NCI-H128 (cell line): Measurements from ENCODE around the gene SSH3.
A peak's percentile ranks its signal among the peaks of the same experiment; 100 is the strongest.

Experiments
- DNase-seq: peaks from one replicate; lab custom pipeline; 2025; ENCODE audit not compliant: unreplicated experiment; lab: John Stamatoyannopoulos, UW

Gene SSH3

GRCh38 chr11:67345247-67345919 is 42.1 kb downstream of the SSH3 start:
- no peak for DNase-seq

GRCh38 chr11:67345920-67346819 is 42.8 kb downstream of the SSH3 start:
- DNase-seq: no peak

GRCh38 chr11:67347964-67348749 is 44.8 kb downstream of the SSH3 start:
- DNase-seq: no peak

GRCh38 chr11:67349036-67349435 is 45.7 kb downstream of the SSH3 start:
- no peak for DNase-seq

- DNase-seq: no peak
Observed at GRCh38 chr11:67349457-67349856, 46.1 kb downstream of the SSH3 start.

- no peak for DNase-seq
Observed at GRCh38 chr11:67349928-67350465, 46.7 kb downstream of the SSH3 start.

- no peak for DNase-seq
Observed at GRCh38 chr11:67351275-67352005, 48.1 kb downstream of the SSH3 start.

- DNase-seq: peak; percentile 47
Observed at GRCh38 chr11:67352546-67353316, 49.4 kb downstream of the SSH3 start.

- peak; percentile 69 for DNase-seq
Observed at GRCh38 chr11:67353317-67354074, 50.2 kb downstream of the SSH3 start, which contains the start of gene POLD4. TSS of gene POLD4 (minus strand) at chr11:67353546. CDS start at chr11:67353399, 147 bp downstream.

GRCh38 chr11:67354075-67355022 is 51.0 kb downstream of the SSH3 start:
- no peak for DNase-seq

- no peak for DNase-seq
Observed at GRCh38 chr11:67355023-67355793, 51.9 kb downstream of the SSH3 start.

GRCh38 chr11:67355794-67356386 is 52.6 kb downstream of the SSH3 start:
- no peak for DNase-seq

GRCh38 chr11:67356387-67356863 is 53.1 kb downstream of the SSH3 start:
- DNase-seq: no peak

GRCh38 chr11:67356864-67357561 is 53.7 kb downstream of the SSH3 start:
- peak; percentile 70 for DNase-seq

- no peak for DNase-seq
Observed at GRCh38 chr11:67357831-67358670, 54.7 kb downstream of the SSH3 start.
